Measurements from ENCODE around the gene HOXA3.

The HOXA3 gene

GRCh38 chr7:27091941-27092818 is 60.2 kb downstream of the HOXA3 start:
- no peak for TF ChIP-seq CTCF (IDR thresholded peaks at IDR 0.05; ENCODE audit: borderline replicate concordance, insufficient read depth, low read depth, low read length)
- no peak overlapping the region for H3K4me3 ChIP-seq (ENCODE audit: low read depth, low read length)

- TF ChIP-seq CTCF (IDR thresholded peaks at IDR 0.05; ENCODE audit: borderline replicate concordance, insufficient read depth, low read depth, low read length): no peak
- H3K4me3 ChIP-seq (ENCODE audit: low read depth, low read length): no peak overlapping the region
Measured at GRCh38 chr7:27091105-27091504, 61.3 kb downstream of the HOXA3 start.

- TF ChIP-seq CTCF (IDR thresholded peaks at IDR 0.05; ENCODE audit: borderline replicate concordance, insufficient read depth, low read depth, low read length): no peak
- H3K4me3 ChIP-seq (ENCODE audit: low read depth, low read length): no peak overlapping the region
Measured at GRCh38 chr7:27088002-27088922, 64.1 kb downstream of the HOXA3 start.

- no peak for TF ChIP-seq CTCF (IDR thresholded peaks at IDR 0.05; ENCODE audit: borderline replicate concordance, insufficient read depth, low read depth, low read length)
Measured at GRCh38 chr7:27083646-27084045, 68.7 kb downstream of the HOXA3 start.

GRCh38 chr7:27082171-27082570 is 70.2 kb downstream of the HOXA3 start:
- TF ChIP-seq CTCF (IDR thresholded peaks at IDR 0.05; ENCODE audit: borderline replicate concordance, insufficient read depth, low read depth, low read length): no peak

More at GRCh38 chr7:27083646-27084045, 68.7 kb downstream of the HOXA3 start:
- no peak overlapping the region for H3K4me3 ChIP-seq (ENCODE audit: low read depth, low read length)

GRCh38 chr7:27080844-27081436 is 71.4 kb downstream of the HOXA3 start:
- TF ChIP-seq CTCF (IDR thresholded peaks at IDR 0.05; ENCODE audit: borderline replicate concordance, insufficient read depth, low read depth, low read length): no peak
- H3K4me3 ChIP-seq (ENCODE audit: low read depth, low read length): no peak overlapping the region

More at GRCh38 chr7:27082171-27082570, 70.2 kb downstream of the HOXA3 start:
- no peak overlapping the region for H3K4me3 ChIP-seq (ENCODE audit: low read depth, low read length)

Data from GM12875 (cell line).